Measurements from ENCODE around the gene MAML1.
A peak's percentile ranks its signal among the peaks of the same experiment; 100 is the strongest.

The MAML1 gene

DNA sequence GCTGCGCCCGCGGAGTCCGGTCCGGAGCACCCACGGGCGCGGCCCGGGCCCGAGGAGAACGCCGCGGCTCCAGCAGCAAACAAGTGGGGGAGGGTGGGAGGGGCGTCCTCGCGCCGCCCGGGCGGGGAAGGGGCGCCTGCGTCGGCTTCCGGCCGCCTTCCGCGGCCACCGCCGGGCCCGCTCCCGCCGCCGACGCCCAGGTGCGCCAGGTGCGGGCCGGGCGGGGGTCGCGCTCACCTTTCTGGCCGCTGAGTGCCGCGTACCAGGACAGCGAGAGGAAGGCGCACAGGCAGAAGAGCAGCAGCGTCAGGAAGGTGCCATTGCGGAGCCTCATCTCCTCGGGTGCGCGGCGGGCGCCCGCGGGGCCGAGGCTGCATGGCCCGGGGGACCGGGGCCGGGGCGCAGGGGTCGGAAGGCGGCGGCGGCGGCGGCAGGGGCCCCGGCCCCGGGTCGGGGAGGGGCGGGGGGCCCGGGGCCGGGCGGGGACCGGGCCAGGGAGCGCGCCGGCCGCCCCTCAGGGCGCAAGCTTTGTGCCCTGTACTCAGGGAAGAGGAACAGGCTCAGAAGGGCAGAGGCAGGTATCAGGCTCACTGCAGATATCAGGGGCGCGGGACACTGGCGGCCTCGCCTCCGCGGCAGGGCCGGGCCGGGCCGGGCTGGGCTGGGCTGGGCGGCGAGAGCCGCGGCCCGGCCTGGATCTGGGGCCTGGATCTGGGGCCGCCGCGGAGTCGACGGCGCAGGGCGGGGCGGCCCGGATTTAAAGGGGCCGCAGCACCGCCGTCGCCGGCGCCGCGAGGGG is 73.8 kb downstream of the MAML1 start, which contains the start of gene MGAT4B:
Gene MGAT4B, minus strand, starts transcription at position 617 of the 799 bp plus-strand sequence. Its CDS starts 283 bp downstream, at position 334.
- DNase-seq (ENCODE audit: low read depth), result no peak

DNA sequence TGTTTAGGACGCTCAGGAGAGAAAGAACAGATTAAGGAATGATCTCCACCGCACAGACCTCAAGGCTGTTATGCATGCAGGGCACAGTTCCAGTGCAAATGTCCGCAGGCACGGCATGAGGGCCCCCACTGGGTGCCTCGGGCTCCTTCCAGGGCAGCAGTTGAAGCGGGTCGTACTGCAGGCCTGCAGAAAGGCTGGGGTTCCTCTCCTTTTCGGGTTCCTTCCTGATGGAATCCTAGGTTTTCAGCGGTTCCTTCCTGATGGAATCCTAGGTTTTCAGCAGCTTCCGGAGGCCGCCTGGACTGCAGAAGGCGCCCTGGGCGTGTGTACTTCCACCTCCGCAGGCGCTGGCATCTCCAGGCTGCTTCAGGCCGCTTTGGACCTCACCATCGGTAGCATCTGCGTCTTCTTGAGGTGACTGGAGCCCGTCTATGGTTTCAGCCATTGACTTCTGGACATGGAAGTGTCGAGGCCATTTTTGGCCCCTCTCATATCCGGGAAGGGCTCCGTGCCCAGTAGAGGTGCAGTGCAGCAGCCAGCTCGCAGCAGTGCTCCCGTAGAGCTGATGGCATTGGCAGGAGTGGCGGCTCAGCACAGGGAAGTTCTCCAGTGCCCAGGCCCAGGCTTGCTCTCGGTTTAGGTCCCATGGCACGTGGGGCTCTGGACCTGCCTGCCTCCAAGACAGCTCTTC is 79.7 kb downstream of the MAML1 start:
- DNase-seq (ENCODE audit: low read depth), result no peak

DNA sequence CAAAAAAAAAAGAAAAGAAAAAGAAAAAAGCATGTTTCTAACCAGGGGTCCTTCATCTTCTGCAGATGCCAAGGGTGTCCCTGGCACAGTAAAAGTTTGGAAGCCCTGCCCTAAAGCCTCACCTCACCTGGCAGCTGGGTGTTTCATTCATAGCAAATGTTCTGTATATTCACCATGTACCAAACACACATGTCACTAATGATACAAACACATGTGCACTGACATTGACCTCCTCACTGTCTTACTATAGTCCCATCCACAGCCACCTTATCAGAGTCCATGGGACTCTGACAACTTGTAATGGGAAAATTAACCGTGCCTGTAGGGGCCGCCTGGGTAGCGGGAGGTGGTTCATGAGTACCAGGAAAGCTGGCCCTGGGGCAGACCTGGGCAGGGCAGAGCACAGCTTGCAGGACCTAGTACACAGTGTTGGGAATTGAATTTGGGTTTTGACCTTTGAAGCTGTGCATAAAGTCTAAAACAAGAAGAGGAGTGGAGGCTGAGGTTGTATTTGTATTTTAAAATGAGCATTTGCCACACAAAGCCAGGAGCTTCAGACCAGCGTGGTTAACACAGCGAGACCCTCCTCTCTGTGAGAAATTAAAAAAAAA is 80.5 kb downstream of the MAML1 start:
- DNase-seq (ENCODE audit: low read depth), result no peak

DNA sequence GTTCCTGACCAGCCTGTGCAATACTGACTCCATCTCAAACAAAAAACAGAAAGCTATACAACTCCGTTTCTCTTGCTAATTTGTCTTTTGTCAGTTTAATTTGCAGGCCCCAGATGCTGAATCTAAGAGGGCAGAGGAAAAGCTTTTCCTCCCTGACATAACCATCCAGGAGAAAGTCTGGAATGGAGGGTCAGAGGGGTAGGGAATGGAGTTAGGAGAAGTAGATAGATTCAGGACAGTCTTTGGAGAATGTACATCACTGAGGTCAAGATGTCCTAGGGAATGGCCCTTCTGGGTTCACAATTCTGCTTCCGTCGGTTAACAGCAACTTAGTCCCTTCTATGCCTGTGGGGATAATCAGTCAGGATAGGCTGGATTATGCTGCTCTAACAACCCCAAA is 81.5 kb downstream of the MAML1 start:
- no peak for DNase-seq (ENCODE audit: low read depth)

DNA sequence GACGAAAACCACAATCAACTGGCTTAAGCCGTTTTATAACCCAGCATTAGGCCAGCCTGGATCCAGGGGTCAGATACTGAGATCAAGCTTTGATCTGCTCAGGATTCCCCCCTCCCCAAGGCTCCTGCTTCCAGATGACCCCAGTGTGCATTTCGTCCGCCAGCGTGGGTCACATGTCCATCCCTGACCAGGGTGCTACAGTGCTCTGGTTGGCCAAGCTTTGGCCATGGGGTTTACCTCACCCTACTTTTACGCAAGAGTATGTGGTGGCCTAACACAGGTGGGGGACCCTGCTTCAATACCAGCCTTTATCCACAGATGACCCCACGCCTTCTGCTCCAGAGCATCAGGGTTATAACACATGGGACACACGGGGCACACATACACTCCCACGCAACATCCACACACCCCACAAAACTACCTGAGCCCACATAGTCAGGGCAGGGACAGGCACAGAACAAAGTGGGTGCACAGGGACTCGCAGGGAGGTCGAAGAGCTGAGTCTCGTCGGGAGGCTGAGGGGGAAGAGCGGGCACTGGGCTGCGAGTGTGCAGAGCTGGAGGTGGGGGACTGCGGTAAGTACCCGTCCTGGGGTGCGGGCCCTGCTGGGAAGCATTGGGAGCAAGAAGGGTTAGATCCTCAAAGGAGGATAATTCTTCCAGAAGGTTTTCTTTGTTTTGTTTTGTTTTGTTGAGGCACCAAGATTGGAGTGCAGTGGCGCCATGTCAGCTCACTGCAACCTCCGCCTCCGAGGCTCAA is 83.0 kb downstream of the MAML1 start:
- DNase-seq (ENCODE audit: low read depth), result no peak

DNA sequence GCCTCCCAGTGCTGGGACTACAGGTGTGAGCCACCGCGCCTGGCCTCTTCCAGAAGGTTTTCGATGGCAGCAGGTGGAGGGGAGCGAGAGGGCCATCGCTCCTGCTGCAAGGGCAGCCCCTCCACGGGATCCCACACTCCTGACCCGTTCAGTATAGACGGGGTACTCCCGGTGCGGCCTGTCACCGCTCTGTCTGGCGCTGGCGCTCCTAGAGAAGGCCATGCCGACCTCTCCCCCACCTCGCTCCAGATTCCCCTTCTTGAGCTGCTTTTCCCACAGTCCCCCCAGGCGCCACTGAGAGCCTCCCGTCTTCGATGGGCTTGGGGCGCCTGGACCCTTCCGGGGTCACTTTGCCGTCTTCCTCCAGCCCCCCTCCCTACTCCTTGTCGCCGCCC is 83.8 kb downstream of the MAML1 start:
- DNase-seq (ENCODE audit: low read depth), result no peak

DNA sequence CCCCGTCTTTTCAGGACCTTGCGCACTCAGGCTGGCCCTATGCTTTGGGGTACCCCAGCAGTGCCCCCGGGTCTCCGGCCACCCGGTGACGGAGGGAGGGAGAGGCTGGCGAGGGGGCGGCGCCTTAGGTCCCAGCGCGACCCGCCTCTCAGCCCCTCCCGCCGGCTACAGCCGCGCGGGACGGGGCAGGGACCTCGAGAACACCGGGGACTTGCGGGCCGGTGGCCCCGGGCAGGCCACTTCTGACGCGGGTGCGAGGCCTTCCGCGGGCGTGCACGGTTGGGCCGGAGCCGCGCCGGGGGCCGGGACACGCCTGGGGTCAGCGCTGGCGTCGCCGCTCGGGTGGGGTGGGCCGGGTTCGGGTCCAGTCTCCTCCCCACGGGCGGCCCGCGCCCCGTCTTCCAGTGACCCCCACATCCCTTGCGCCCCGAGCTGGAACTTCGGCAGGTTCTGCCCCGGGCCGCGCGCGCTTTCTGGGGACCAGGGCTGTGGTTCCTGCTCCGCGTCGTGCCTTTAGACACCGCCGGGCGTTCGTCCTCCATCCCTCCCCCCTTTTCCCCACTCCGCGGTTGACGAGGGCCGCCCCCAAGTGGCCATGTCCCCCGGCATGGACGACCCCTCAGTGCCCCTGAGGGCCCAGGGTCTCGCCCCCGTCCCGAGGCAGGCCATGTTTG is 84.3 kb downstream of the MAML1 start:
- DNase-seq (ENCODE audit: low read depth), result no peak

DNA sequence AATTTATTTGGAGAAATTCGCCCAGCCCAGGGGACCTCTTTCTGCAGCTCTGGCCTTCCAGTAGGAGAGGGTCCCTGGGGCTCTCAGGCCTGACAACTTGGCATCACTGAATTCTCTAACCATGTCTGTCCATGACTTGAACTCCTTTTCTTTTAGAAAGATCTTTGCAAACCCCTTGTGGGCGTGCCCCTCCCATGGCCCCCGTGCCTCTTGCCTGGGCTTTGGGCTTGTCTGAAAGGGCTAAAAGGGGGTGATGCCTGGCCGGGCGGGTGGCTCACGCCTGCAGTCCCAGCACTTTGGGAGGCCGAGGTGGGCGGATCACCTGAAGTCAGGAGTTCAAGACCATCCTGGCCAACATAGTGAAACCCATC is 84.8 kb downstream of the MAML1 start:
- DNase-seq (ENCODE audit: low read depth), result no peak

DNA sequence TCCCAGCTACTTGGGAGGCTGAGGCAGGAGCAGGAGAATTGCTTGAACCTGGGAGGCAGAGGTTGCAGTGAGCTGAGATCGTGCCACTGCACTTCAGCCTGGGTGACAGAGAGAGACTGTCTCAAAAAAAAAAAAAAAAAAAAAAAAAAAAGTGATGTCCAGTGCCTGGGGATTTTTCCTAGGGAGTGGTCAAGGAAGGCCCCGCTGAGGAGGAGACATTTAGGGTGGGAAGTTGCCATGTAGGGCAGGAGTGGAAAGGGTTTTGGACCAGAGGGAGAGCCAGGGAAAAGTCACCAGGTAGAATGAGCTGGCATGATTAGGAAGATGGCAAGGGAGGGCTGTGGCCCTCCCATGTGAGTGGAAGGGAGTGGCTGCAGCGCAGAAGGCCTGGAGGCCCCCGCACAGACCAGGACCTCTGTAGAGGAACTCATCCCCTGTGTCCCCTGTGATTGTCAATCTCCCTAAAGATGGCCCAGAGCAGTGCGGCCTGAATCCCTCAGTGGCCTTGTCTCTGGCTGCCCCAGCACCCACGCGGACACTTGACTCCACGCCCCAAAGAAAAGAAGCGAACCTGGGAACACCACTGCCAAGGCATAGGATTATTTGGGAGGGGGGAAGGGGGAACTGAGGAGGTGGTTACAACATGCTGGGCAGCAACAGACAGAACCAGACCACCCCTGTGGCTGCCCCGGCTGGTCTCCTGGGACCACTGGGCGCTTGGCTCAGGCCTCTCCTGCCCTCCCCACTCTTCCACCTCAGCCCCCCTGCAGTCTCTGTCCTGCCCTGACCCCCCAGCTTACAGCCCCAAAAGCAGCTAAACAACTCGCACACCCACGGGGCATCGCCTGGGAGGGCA is 85.5 kb downstream of the MAML1 start:
- DNase-seq (ENCODE audit: low read depth), result no peak

DNA sequence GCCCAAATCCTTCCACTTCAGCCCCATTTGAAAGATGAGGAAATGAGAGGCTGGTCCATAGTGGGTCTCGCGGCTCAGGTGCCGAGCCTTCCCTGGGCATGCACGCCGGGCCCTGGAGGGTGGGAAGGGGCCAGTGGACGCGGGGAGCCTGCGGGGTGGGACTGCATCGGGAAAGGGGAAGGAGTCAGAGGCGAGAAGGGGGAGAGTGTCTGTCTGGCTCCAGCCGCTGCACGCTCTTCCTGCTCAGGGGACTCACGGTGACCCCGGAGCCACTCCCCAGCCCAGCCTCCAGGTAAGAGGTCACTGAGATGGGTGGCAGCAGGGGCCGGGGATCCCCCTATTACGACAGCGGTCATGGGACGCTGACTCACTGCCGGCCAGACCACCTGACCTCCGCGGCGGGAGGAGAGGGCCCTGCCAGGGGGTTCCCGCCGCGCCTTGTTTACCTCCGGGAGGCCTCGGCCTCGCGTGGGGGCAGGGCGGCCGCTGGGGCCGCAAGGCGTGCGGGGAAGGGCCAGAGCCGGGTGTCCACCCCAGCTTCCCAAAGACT is 86.2 kb downstream of the MAML1 start:
- peak; percentile 55 for DNase-seq (ENCODE audit: low read depth)

DNA sequence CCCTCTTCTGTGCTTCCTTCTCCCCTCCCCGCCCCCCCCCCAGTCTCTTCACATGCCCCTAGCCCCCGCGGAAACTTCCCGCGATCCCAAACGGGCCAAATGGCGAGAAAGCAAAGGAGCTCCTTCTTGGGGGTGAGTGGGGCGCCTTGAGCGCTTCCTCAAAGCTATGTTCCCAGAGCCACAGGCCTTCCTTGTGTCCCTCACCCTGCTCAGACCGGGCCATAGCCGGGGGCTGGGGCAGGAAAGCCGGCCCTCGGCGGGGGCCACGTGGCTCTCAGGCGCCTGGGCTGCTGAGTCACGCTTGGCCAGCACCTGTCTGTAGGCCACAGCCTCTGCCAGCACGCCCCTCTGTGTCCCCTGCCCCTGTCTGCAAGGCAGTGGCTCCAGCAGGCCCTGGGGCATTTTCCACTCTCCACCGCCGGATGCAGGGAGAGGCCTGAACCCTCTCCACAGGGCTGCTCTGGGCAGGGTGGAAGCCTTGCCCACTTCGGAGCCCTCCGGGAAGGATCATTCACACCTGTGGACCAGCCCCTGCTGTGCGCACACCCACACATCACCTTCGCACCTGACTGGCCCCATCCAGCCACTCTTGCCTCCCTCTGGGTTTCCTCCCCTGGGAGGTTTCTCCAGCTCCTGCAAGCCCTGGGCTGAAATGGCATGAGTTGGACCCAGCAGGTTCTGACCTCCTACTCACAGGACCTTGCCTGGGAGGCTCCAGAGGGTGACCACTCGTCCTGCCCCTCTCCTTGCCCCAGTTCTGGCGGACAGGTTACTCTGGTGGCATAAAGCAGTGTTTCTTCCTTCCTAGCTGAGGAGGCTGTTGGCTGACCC is 86.9 kb downstream of the MAML1 start:
- no peak for DNase-seq (ENCODE audit: low read depth)

DNA sequence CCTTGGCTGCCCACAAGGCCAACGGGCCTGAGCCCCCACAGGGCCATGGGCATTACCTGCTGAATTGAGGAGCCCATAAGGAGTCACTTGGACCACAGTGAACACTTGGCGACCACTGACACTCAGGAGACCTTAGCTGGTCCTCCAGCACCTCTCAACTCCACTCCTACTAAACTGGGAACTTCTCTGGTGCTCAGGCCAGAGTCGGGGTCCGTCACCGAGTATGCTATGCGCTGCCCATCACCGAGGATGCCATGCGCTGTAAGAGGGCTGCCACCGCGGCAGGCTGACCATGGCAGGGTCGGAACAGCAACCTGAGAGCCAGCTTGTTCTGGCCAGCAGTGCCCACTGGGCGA is 87.5 kb downstream of the MAML1 start:
- DNase-seq (ENCODE audit: low read depth), result no peak

DNA sequence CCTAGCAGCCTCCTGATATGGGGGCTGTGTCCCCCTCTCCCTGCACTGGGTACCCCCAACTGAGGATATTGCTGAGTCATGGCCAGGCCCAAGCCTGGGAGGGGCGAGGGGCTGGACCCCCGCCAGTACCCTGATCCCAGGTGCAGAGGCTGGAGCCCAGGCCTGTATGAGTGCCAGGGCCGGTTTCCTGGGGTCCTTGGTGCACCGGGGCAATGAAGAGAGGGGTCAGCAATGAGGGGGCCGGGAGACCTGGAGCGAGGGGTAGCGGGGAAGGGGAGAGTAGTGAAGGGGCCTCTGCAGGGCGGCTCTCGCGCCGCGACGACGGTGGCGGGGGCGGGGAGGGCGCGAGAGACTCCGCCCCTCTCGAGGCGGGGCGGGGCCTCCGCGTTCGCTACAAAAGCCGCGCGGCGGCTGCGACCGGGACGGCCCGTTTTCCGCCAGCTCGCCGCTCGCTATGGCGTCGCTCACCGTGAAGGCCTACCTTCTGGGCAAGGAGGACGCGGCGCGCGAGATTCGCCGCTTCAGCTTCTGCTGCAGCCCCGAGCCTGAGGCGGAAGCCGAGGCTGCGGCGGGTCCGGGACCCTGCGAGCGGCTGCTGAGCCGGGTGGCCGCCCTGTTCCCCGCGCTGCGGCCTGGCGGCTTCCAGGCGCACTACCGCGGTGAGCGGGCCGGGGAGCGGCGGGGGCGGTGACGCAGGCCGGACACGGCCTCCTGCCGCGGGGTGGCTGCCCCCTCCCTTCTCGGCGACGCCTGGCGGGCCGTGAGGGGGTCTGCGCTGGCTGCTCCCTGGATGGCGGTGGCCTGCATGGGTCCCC is 88.1 kb downstream of the MAML1 start, which contains the start of gene SQSTM1:
Gene SQSTM1, plus strand, starts transcription at position 423 of the 815 bp plus-strand sequence. Its CDS starts 32 bp downstream, at position 455.
- peak; percentile 75 for DNase-seq (ENCODE audit: low read depth)

DNA sequence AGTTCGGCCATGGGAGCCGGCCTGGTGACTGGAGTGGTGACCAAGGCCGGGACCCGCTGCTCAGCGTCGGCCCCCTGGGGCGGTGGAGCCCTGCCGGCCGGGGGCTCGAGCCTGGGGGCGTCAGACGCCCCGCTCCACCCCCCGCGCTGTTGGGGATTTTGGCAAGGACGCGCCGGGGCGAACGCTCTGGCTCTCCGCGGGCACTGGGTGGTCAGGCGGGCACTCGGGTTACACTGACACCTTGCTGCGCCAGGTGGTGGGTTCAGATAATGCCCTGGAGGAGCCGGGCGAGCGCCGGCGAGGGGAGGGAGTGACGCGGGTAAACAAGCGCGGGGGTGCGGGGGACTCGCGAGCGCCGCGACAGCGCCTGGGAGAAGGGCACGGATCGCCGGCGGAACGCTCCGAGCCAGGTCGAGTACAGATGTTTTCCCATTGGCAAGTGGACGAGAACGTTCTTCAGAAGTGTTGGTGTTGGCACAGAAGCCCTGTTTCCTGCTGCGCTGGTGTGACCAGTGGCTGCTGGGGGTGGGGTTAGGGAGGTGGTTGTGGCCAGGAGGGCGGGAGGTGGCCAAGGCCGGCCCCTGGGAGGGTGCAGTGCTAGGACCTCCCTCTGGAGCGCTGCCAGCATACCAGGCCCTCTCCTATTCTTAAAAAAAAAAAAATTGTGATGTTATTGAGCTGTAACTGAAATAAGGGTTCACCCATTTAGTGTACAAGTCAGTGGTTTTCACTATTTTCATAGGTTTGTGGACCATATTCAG is 88.9 kb downstream of the MAML1 start:
- DNase-seq (ENCODE audit: low read depth), result peak; percentile 58

DNA sequence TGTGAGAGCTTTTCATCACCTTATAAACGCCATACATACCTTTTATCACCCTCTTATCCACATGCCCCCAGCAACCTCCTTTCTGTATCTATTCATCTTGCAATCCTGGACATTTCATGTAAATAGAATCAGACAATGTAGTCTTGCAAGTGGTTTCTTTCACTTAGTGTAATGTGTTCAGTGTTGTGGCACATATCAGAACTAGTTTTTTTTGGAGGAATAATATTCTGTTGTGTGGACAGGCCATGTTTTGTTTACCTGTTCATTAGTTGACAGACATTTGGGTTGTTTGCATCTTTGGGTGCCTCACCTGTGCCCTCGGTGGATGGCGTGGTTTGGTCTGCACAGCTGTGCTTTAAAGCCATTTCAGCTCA is 89.4 kb downstream of the MAML1 start:
- DNase-seq (ENCODE audit: low read depth), result no peak

DNA sequence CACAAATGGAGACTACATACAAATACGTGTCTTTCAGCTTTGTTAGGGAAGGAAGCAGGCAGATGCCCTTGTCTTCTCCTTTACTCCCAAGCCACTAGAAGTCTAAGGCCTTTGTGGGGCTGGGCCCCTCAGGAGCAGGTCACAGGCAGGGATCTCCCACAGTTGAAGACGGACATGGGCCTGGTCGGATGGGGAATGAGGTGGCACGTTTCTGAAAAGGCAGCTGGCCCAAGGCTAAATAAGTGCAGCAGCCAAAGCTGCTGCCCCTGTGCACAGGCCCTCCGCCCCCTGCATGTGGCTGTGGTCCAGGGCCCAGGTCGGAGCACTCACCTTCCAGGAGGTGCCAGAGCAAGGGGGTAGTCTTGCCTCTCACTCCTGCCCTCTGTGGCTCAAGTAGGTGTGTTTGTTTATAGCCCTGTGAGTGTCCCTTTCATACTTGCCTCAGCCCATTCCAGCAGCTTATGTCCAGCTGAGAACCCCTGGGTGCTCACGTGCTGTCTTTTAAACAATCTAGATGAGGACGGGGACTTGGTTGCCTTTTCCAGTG is 89.9 kb downstream of the MAML1 start:
- no peak for DNase-seq (ENCODE audit: low read depth)

DNA sequence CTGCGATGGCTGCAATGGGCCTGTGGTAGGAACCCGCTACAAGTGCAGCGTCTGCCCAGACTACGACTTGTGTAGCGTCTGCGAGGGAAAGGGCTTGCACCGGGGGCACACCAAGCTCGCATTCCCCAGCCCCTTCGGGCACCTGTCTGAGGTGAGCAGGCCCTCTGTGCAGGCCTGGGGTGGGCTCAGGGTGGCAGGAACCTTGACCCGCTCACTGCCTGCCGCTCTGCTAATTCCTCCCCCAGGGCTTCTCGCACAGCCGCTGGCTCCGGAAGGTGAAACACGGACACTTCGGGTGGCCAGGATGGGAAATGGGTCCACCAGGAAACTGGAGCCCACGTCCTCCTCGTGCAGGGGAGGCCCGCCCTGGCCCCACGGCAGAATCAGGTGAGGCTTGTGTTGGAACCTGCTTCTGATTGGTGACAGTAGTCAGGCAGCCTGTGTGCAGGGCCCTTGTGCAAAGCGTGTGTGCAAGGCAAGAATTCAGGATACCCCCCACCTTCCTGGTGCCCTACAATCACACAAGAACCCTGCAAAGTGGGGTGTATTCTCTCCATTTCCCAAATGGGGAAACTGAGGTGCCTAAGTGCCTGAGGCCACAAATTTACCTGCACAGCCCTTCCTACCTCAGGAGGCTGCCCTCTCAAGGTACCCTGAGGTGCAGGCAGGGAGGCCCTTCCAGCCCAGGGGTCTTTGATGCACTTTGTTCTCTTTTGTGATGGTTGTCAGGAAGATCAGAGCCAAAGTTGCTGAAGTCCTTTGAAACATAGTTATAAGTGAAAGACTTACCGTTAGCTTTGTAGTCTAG is 91.5 kb downstream of the MAML1 start:
- DNase-seq (ENCODE audit: low read depth), result no peak

Measured in stimulated activated CD8-positive, alpha-beta memory T cell treated with anti-CD3 and anti-CD28 coated beads, Interleukin-15, amount 100 ng/mL, for 24 hours (primary cell).